ENCODE measurements around the gene NUFIP2. TPM values are rescaled to one million over a fixed set of nuclear protein-coding genes. Genes with fewer than 3 reads are reported as not detected.

The NUFIP2 gene
- total and polyA plus RNA-seq, 9 donors, result 8.1 to 52.4 (median 34.2) TPM

- no peaks in the 10 kb centered on the region for H3K4me1 ChIP-seq (ENCODE audit: insufficient read depth)
- TF ChIP-seq EP300 (IDR thresholded peaks at IDR 0.05), result no peak
- no peak for TF ChIP-seq POLR2A (IDR thresholded peaks at IDR 0.05)
- TF ChIP-seq CTCF (IDR thresholded peaks at IDR 0.05), result no peak
- H3K9me3 ChIP-seq, result no peaks in the 10 kb centered on the region
- no peak for DNase-seq
- no peak overlapping the region for H3K27ac ChIP-seq
- intact Hi-C loops (cut with DNase I), result loop anchor here in 2 of 4 donors (10.0 kb wide), 2 partner anchors 58 to 68 kb away; no protein-coding TSS in a partner anchor
- WGBS, 3 donors, result 73 to 78% (median 78%) methylated on average over 5 of the region's 5 CpGs
- H3K27me3 ChIP-seq, result no peaks in the 10 kb centered on the region
- no peak overlapping the region for H3K4me3 ChIP-seq
- no peaks in the 10 kb centered on the region for H3K36me3 ChIP-seq
These were observed 81.2 kb downstream of the NUFIP2 start for GRCh38 chr17:29212681-29213121.

- Histone ChIP-seq H3K36me3 (no peaks in the 10 kb centered on the region), H3K4me3 (no peak overlapping the region), H3K27me3 (no peaks in the 10 kb centered on the region), H3K9me3 (no peaks in the 10 kb centered on the region), H3K27ac (no peak overlapping the region), H3K4me1 (ENCODE audit: insufficient read depth) (no peaks in the 10 kb centered on the region)
- WGBS, 3 donors, result 96 to 100% (median 100%) methylated on average over 1 of the region's 1 CpG
- intact Hi-C loops (cut with DNase I), result loop anchor here in 2 of 4 donors (10.0 kb wide), 2 partner anchors 57 to 67 kb away; no protein-coding TSS in a partner anchor
- TF ChIP-seq EP300 (IDR thresholded peaks at IDR 0.05), result no peak
- TF ChIP-seq POLR2A (IDR thresholded peaks at IDR 0.05), result no peak
- no peak for TF ChIP-seq CTCF (IDR thresholded peaks at IDR 0.05)
- DNase-seq, result no peak
These were observed 81.8 kb downstream of the NUFIP2 start for GRCh38 chr17:29212094-29212631.

- H3K36me3 ChIP-seq, result no peaks in the 10 kb centered on the region
- DNase-seq, result no peak
- H3K27ac ChIP-seq, result no peak overlapping the region
- no peaks in the 10 kb centered on the region for H3K27me3 ChIP-seq
- WGBS, 3 donors, result 72 to 80% (median 74%) methylated on average over 2 of the region's 2 CpGs
- no peaks in the 10 kb centered on the region for H3K9me3 ChIP-seq
- H3K4me1 ChIP-seq (ENCODE audit: insufficient read depth), result no peaks in the 10 kb centered on the region
- intact Hi-C loops (cut with DNase I), result loop anchor here in 2 of 4 donors (10.0 kb wide), 2 partner anchors 56 to 66 kb away; no protein-coding TSS in a partner anchor
- no peak for TF ChIP-seq CTCF (IDR thresholded peaks at IDR 0.05)
- TF ChIP-seq EP300 (IDR thresholded peaks at IDR 0.05), result no peak
- no peak for TF ChIP-seq POLR2A (IDR thresholded peaks at IDR 0.05)
- H3K4me3 ChIP-seq, result no peak overlapping the region
These were observed 83.1 kb downstream of the NUFIP2 start for GRCh38 chr17:29210879-29211278.

- TF ChIP-seq CTCF (IDR thresholded peaks at IDR 0.05) (no peak), POLR2A (IDR thresholded peaks at IDR 0.05) (no peak), EP300 (IDR thresholded peaks at IDR 0.05) (no peak)
- WGBS, 3 donors, result 77 to 85% (median 84%) methylated on average over 5 of the region's 5 CpGs
- H3K36me3 ChIP-seq, result no peaks in the 10 kb centered on the region
- no peaks in the 10 kb centered on the region for H3K9me3 ChIP-seq
- H3K27ac ChIP-seq, result no peak overlapping the region
- intact Hi-C loops (cut with DNase I), result no loop called here
- no peak overlapping the region for H3K4me3 ChIP-seq
- no peaks in the 10 kb centered on the region for H3K4me1 ChIP-seq (ENCODE audit: insufficient read depth)
- DNase-seq, result no peak
- H3K27me3 ChIP-seq, result no peaks in the 10 kb centered on the region
These were observed 84.9 kb downstream of the NUFIP2 start for GRCh38 chr17:29209073-29209472.
